ENCODE data around the gene UHRF1. TPM values are rescaled to one million over a fixed set of nuclear protein-coding genes. Genes with fewer than 3 reads are reported as not detected.

UHRF1 gene
- total and polyA plus RNA-seq, 2 of the 13 experiments (the other 11 are each of a cell fraction or from before 2014, with no cell fraction given), result 6.8 to 78.4 TPM

GRCh38 chr19:5006201-5006600 is 96.9 kb downstream of the UHRF1 start:
- no peak for TF ChIP-seq ATF7 (IDR thresholded peaks at IDR 0.05)
- no peak for TF ChIP-seq ATF7 (CRISPR knock-in tag; IDR thresholded peaks at IDR 0.05)
- TF ChIP-seq REL (CRISPR knock-in tag; conservative IDR thresholded peaks at IDR 0.05), result no peak
- TF ChIP-seq CHCHD3 (CRISPR knock-in tag; IDR thresholded peaks at IDR 0.05), result no peak
- TF ChIP-seq MAZ (IDR thresholded peaks at IDR 0.05; ENCODE audit: borderline replicate concordance, low read depth, low read length), result no peak
- TF ChIP-seq MAZ (CRISPR knock-in tag; IDR thresholded peaks at IDR 0.05; ENCODE audit: low read depth), result no peak
- TF ChIP-seq FOXP1 (IDR thresholded peaks at IDR 0.05), result no peak
- TF ChIP-seq FOXP1 (CRISPR knock-in tag; IDR thresholded peaks at IDR 0.05), result no peak
- TF ChIP-seq ZNF549 (CRISPR knock-in tag; IDR thresholded peaks at IDR 0.05), result no peak
- TF ChIP-seq GATAD1 (CRISPR knock-in tag; IDR thresholded peaks at IDR 0.05), result no peak
- TF ChIP-seq ZBTB34 (CRISPR knock-in tag; IDR thresholded peaks at IDR 0.05), result no peak
- TF ChIP-seq CSRNP2 (CRISPR knock-in tag; conservative IDR thresholded peaks at IDR 0.05; ENCODE audit: low read depth), result no peak
- no peak for TF ChIP-seq ATRX (CRISPR knock-in tag; IDR thresholded peaks at IDR 0.05; ENCODE audit: borderline replicate concordance)
- TF ChIP-seq BCLAF1 (IDR thresholded peaks at IDR 0.05), result no peak
- TF ChIP-seq JDP2 (CRISPR knock-in tag; IDR thresholded peaks at IDR 0.05; ENCODE audit: borderline replicate concordance), result no peak
- no peak for TF ChIP-seq NR2F6 (IDR thresholded peaks at IDR 0.05)
- no peak for TF ChIP-seq NR2F6 (CRISPR knock-in tag; IDR thresholded peaks at IDR 0.05)
- no peak for TF ChIP-seq FOXO4 (CRISPR knock-in tag; conservative IDR thresholded peaks at IDR 0.05)
- no peak for TF ChIP-seq ZNF263 (CRISPR knock-in tag; IDR thresholded peaks at IDR 0.05)
- DNase-seq (ENCODE audit: low spot score) (no peak), ATAC-seq (no peak), FAIRE-seq (no peak)
- no peak overlapping the region for H2AFZ ChIP-seq (ENCODE audit: low read length)
- H3K27ac ChIP-seq (ENCODE audit: extremely low read length, insufficient read depth, low read length), result no peak overlapping the region
- peaks cover 55% of the 10 kb centered on the region for H4K20me1 ChIP-seq (ENCODE audit: insufficient read depth, low read length)
- no peaks in the 10 kb centered on the region for H3K9me3 ChIP-seq (ENCODE audit: low read length)
- H3K79me2 ChIP-seq (ENCODE audit: insufficient read depth, low read length), result peaks cover 59% of the 10 kb centered on the region
- POLR2A ChIA-PET, result no interaction called here
- H3K36me3 ChIP-seq (replicated peaks in 1 of 2; ENCODE audit: control insufficient read depth in 1 of 2, insufficient read depth in 2 of 2, low read length in 2 of 2), result peaks cover 0 to 1% of the 10 kb centered on the region in 2 experiments; a peak in 2 of 5 replicates
- H3K4me1 ChIP-seq (ENCODE audit: insufficient read depth, low read length), result peaks cover 21% of the 10 kb centered on the region
- intact Hi-C loops (cut with micrococcal nuclease; ENCODE audit: unreplicated experiment), result no loop called here
- CTCF ChIA-PET (ENCODE audit: low intra/inter-chr PET ratio, low total read pairs), result no interaction called here
- no peaks in the 10 kb centered on the region for H3K27me3 ChIP-seq (ENCODE audit: control insufficient read depth in 1 of 2, insufficient read depth in 2 of 2, low read length in 2 of 2)
- H3K4me3 ChIP-seq (replicated peaks in 1 of 3; ENCODE audit: insufficient read depth in 1 of 3, low read depth in 2 of 3, low read length in 3 of 3), result no peak overlapping the region
- no peak overlapping the region for H3K4me2 ChIP-seq (ENCODE audit: low read depth, low read length)
- no TSS peak for BruUV-seq (replicated peaks)
- H3K9ac ChIP-seq (ENCODE audit: insufficient read depth, low read depth, low read length), result no peak overlapping the region
- in situ Hi-C loops (cut with HindIII; ENCODE audit: extremely low pct_ligation_motif_present, low pct_unique_long_range_greater_than_20kb), result no loop called here
- 90% methylated on average over 10 of the region's 10 CpGs for WGBS (ENCODE audit: low lambda C conversion rate)
